Neural progenitor cell (in vitro differentiated cells): ENCODE results near the gene SART1. TPM values are rescaled to one million over a fixed set of nuclear protein-coding genes. Genes with fewer than 3 reads are reported as not detected.

Experiments
- DNase-seq: peaks from one replicate; pipeline ENCODE4 v3.0.0-alpha.2; 2016; ENCODE audit warnings: low spot score
- H2AFZ ChIP-seq: fragments of 200-600 bp; sonication (generic); replicated peaks from 2 replicates; pipeline ENCODE4 v1.6.1; 2016; ENCODE audit warnings: antibody characterized with exemption
- H3F3A ChIP-seq: fragments of 200-600 bp; sonication (generic); 2 replicates; pipeline ENCODE4 v1.6.1; 2016; ENCODE audit warnings: antibody characterized with exemption, low read depth
- H3K27ac ChIP-seq: fragments of 200-600 bp; sonication (generic); 2 replicates; pipeline ENCODE4 v1.5.1; 2016; ENCODE audit warnings: mild to moderate bottlenecking
- H3K27me3 ChIP-seq: fragments of 200-600 bp; sonication (generic); 2 replicates; pipeline ENCODE4 v1.6.1; 2016; ENCODE audit warnings: mild to moderate bottlenecking, moderate library complexity
- H3K36me3 ChIP-seq: fragments of 200-600 bp; sonication (generic); 2 replicates; pipeline ENCODE4 v1.5.1; 2016
- H3K4me1 ChIP-seq: fragments of 200-600 bp; sonication (generic); 2 replicates; pipeline ENCODE4 v1.6.1; 2016; ENCODE audit warnings: mixed run types
- H3K4me2 ChIP-seq: fragments of 200-600 bp; sonication (generic); 2 replicates; pipeline ENCODE4 v1.6.1; 2016
- H3K4me3 ChIP-seq: fragments of 200-600 bp; sonication (generic); 2 replicates; pipeline ENCODE4 v1.5.1; 2016
- H3K79me2 ChIP-seq: fragments of 200-600 bp; sonication (generic); 2 replicates; pipeline ENCODE4 v1.6.1; 2016; ENCODE audit warnings: low read depth
- H3K9ac ChIP-seq: fragments of 200-600 bp; sonication (generic); 2 replicates; pipeline ENCODE4 v1.6.1; 2016
- H3K9me3 ChIP-seq: fragments of 200-600 bp; sonication (generic); 2 replicates; pipeline ENCODE4 v1.5.1; 2016; ENCODE audit warnings: low read depth
- H4K20me1 ChIP-seq: fragments of 200-600 bp; sonication (generic); 2 replicates; pipeline ENCODE4 v1.6.1; 2016; ENCODE audit warnings: low read depth
- H3K27ac Mint-ChIP-seq: 3 replicates; pipeline ENCODE4 v1.8.0; 2021; ENCODE audit warnings: mixed read lengths
- H3K27me3 Mint-ChIP-seq: 2 replicates; pipeline ENCODE4 v1.8.0; 2022; ENCODE audit warnings: low read depth, mild to moderate bottlenecking, inconsistent platforms, moderate library complexity, mixed read lengths; ENCODE audit not compliant: insufficient read depth
- H3K36me3 Mint-ChIP-seq: 3 replicates; pipeline ENCODE4 v1.8.0; 2021; ENCODE audit warnings: mixed read lengths
- H3K4me1 Mint-ChIP-seq: 3 replicates; pipeline ENCODE4 v1.8.0; 2021; ENCODE audit warnings: mixed read lengths
- H3K4me3 Mint-ChIP-seq: 3 replicates; pipeline ENCODE4 v1.8.0; 2021; ENCODE audit warnings: mild to moderate bottlenecking, moderate library complexity, mixed read lengths
- H3K9me3 Mint-ChIP-seq: 3 replicates; pipeline ENCODE4 v1.8.0; 2020; ENCODE audit warnings: mixed read lengths
- EZH2 ChIP-seq: fragments of 200-600 bp; sonication (generic); IDR thresholded peaks from 2 replicates; pipeline ENCODE4 v1.6.1; 2017; ENCODE audit warnings: antibody characterized with exemption, mild to moderate bottlenecking, moderate library complexity
- EZH2phosphoT487 ChIP-seq: fragments of 200-600 bp; sonication (generic); IDR thresholded peaks from 2 replicates; pipeline ENCODE4 v1.6.1; 2017; ENCODE audit warnings: antibody characterized with exemption
- total RNA-seq: library from RNA; depleted of rRNA; stranded (reverse); fragments of >200 nt; gene quantifications from 2 replicates; pipeline ENCODE4 v1.2.3, GENCODE V29; 2015; ENCODE audit warnings: low replicate concordance
- TF ChIP-seq, protein P1 (sequence below): fragments of 200-600 bp; sonication (generic); IDR thresholded peaks from 2 replicates; pipeline ENCODE4 v1.5.1; 2017; ENCODE audit warnings: antibody characterized with exemption, mild to moderate bottlenecking

The SART1 gene
- total RNA-seq, 1 donor from 2014 or later = 8.6 TPM

GRCh38 chr11:65958291-65958690 lies 3.2 kb upstream of the SART1 start:
- Histone ChIP-seq H3K79me2 (peaks cover 18% of the 10 kb centered on the region), H3K4me1 (peaks cover 9% of the 10 kb centered on the region), H3K4me3 (no peak overlapping the region), H3K27ac (no peak overlapping the region), H3K36me3 (no peaks in the 10 kb centered on the region), H3K27me3 (no peaks in the 10 kb centered on the region), H4K20me1 (peaks cover 11% of the 10 kb centered on the region), H3K9ac (peak overlapping the region; percentile 60), H2AFZ (no peak overlapping the region), H3K9me3 (no peaks in the 10 kb centered on the region), H3F3A (peaks cover 4% of the 10 kb centered on the region), H3K4me2 (no peak overlapping the region)
- DNase-seq = no peak
- peaks cover 10% of the 10 kb centered on the region for H3K36me3 Mint-ChIP-seq
- no peaks in the 10 kb centered on the region for H3K9me3 Mint-ChIP-seq
- H3K27me3 Mint-ChIP-seq = peaks cover 3% of the 10 kb centered on the region
- no peak overlapping the region for H3K4me3 Mint-ChIP-seq
- TF ChIP-seq, protein P1, sequence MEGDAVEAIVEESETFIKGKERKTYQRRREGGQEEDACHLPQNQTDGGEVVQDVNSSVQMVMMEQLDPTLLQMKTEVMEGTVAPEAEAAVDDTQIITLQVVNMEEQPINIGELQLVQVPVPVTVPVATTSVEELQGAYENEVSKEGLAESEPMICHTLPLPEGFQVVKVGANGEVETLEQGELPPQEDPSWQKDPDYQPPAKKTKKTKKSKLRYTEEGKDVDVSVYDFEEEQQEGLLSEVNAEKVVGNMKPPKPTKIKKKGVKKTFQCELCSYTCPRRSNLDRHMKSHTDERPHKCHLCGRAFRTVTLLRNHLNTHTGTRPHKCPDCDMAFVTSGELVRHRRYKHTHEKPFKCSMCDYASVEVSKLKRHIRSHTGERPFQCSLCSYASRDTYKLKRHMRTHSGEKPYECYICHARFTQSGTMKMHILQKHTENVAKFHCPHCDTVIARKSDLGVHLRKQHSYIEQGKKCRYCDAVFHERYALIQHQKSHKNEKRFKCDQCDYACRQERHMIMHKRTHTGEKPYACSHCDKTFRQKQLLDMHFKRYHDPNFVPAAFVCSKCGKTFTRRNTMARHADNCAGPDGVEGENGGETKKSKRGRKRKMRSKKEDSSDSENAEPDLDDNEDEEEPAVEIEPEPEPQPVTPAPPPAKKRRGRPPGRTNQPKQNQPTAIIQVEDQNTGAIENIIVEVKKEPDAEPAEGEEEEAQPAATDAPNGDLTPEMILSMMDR = no peak
- no peak overlapping the region for H3K27ac Mint-ChIP-seq
- peaks cover 19% of the 10 kb centered on the region for H3K4me1 Mint-ChIP-seq

DNA sequence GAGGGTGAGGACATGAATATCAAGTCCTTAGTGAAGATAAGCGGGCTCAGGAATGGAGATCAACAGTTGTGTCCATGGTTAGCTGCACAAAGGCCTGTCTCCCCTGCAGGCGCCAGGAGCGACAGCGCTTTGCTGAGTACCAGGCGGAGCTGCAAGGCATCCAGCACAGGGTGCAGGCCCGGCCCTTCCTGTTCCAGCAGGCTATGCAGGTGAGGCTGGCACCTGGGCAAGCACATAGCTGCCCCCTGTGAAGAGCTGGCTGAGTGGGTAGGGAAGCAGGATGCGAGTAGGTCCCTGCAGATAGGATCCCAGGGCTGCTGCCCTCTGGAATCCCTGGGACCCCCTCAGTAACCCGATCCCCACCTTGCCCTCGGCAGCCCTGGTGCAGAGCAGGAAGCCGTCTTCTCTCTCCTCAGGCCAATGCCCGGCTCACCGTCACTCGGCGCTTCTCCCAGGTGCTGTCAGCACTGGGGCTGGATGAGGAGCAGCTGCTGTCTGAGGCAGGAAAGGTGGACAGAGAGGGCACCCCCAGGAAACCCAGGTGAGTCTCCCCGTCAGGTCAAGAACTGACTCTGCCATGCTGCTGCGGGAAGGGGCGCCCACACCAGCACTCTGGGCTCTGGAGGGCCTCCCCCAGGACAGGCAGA lies 2.6 kb upstream of the SART1 start:
- Histone ChIP-seq H3F3A (peaks cover 4% of the 10 kb centered on the region), H3K27ac (no peak overlapping the region), H3K9me3 (no peaks in the 10 kb centered on the region), H3K79me2 (peaks cover 24% of the 10 kb centered on the region), H3K4me2 (no peak overlapping the region), H3K36me3 (no peaks in the 10 kb centered on the region), H3K4me3 (no peak overlapping the region), H3K27me3 (no peaks in the 10 kb centered on the region), H3K4me1 (peaks cover 9% of the 10 kb centered on the region), H4K20me1 (peaks cover 15% of the 10 kb centered on the region), H3K9ac (peak overlapping the region; percentile 60), H2AFZ (no peak overlapping the region)
- Mint-ChIP-seq H3K36me3 (peaks cover 10% of the 10 kb centered on the region), H3K27me3 (peaks cover 3% of the 10 kb centered on the region), H3K27ac (no peak overlapping the region), H3K4me3 (no peak overlapping the region), H3K4me1 (peaks cover 22% of the 10 kb centered on the region), H3K9me3 (no peaks in the 10 kb centered on the region)
- DNase-seq = no peak
- TF ChIP-seq EZH2phosphoT487 (no peak), EZH2 (no peak)
- TF ChIP-seq, protein P1 = no peak

DNA sequence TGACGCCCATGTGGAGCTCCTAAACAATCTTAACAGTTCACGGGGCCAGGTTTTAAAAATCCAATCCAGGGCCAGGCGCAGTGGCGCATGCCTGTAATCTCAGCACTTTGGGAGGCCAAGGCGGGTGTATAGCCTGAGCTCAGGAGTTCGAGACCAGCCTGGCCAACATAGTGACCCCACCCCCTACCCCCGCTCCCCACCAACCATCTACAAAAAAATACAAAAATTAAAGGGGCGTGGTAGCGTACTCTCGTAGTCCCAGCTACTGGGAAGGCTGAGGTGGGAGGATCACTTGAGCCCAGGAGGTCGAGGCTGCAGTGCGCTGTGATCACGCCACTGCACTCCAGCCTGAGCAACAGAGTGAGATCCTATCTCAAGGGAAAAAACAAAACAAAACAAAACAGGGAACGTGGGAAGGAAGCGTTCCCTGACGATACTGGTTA lies 689 bp upstream of the SART1 start:
- H3K9me3 Mint-ChIP-seq = no peaks in the 10 kb centered on the region
- peak overlapping the region; percentile 99 for H3K27ac Mint-ChIP-seq
- Histone ChIP-seq H3K9me3 (no peaks in the 10 kb centered on the region), H3K4me1 (peaks cover 9% of the 10 kb centered on the region), H3K79me2 (peaks cover 31% of the 10 kb centered on the region), H2AFZ (peak overlapping the region; percentile 70), H3K27me3 (no peaks in the 10 kb centered on the region), H3F3A (peaks cover 4% of the 10 kb centered on the region), H3K27ac (peak overlapping the region; percentile 73), H3K36me3 (no peaks in the 10 kb centered on the region), H4K20me1 (peaks cover 18% of the 10 kb centered on the region), H3K4me2 (peak overlapping the region; percentile 88), H3K4me3 (peak overlapping the region; percentile 93), H3K9ac (peak overlapping the region; percentile 52)
- H3K27me3 Mint-ChIP-seq = peaks cover 6% of the 10 kb centered on the region
- no peak for DNase-seq
- peak overlapping the region; percentile 98 for H3K4me3 Mint-ChIP-seq
- H3K36me3 Mint-ChIP-seq = peaks cover 16% of the 10 kb centered on the region
- H3K4me1 Mint-ChIP-seq = peaks cover 24% of the 10 kb centered on the region
- TF ChIP-seq EZH2phosphoT487 (no peak), EZH2 (no peak)
- TF ChIP-seq, protein P1 = no peak
